ENCODE measurements around the gene GALNT9.

- TF ChIP-seq EZH2 (IDR thresholded peaks at IDR 0.05; ENCODE audit: insufficient read depth, poor library complexity, severe bottlenecking) (no peak), EZH2phosphoT487 (IDR thresholded peaks at IDR 0.05; ENCODE audit: insufficient read depth, low read depth) (no peak)
These were observed 6.0 kb downstream of the GALNT9 start for GRCh38 chr12:132323171-132324010.
